Measurements from ENCODE around the gene LGALSL.
"Not testable (repeated sequence)": the region's sequence is repeated elsewhere in the genome, so short reads cannot be mapped to it uniquely, and the experiment has no call there.

LGALSL gene

DNA sequence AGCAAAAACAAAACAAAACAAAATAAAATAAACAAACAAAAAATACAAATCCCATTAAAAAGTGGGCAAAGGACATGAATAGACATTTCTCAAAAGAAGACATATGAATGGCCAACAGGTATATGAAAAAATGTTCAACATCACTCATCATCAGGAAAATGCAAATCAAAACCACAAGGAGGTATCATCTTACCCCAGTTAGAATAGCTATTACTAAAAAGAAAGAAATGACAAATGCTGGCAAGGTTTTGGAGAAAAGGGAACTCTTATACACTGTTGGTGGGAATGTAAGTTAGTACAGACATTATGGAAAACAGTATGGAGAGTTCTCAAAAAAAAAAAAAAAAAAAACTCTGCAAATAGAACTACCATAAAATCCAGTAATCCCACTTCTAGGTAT lies 8.0 kb upstream of the LGALSL start:
- not testable (repeated sequence) for DNase-seq

DNA sequence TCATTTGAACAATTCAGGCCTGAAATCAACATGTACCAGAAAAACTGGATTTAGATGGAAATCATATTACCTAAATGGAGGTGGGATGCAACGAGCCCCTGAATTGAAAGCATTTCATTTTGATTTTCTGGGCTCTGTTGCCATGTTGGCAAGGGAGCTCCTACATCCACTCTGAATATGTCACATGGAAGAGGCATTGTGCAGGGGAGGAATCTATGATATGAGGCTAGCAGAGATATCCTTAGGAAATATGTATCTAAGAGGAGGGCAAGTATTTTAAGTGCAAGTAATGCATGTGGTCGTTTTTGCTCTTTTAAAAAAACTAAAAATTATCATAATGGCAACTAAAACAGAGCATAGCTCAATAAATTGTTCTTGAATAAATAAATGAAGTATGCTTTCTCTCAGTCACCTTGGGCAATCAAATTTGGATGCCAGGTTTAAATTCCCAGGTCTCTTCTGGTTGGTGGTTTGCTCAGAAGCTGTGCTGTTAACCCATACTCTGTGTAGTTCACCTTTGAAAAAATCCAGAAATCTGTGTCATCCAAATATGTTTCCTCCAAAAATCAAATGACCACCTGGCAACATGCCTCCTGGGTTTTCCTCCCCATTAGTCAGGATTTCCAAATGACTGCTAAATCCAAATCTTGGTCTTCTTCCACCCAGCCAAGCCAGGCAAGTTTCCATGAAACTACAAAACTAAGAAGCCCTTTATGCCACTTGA lies 6.5 kb upstream of the LGALSL start:
- no peak for DNase-seq

DNA sequence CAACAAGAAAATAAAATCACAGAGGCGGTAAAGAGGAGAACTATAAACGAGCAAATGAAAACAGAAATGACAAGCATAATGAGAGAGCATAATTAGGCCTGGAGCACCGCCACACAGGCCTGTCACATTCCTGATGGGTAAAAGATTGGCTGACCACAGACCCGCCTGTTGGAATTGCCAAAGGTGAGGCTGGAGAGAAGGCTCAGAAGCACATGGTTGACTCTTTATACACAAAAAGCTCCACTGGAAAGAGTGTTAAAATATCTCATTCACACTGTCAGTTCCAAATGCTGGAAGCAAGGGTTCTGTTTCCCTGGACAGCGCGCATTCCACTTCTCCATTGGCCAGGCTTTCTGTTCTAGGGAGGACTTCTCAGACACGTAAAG lies 5.9 kb upstream of the LGALSL start:
- DNase-seq, result no peak

DNA sequence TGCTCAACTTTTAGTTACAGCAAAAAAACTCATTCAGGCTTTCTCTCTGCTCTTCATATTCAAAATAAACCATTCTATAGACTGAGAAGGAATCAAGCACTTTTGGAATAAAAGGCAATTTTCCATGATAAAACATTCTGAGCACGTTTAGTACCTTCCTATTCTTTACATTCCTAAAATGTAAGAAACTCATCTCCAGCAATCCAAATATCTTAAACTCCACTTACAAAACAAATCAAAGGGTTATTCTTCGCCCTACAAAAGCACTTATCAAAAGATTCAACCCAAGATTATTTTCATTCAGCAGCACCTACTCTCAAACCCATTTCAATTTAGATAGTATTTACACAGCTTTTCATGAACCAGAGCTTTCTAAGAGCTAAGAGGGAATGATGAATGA lies 2.9 kb upstream of the LGALSL start:
- no peak for DNase-seq

DNA sequence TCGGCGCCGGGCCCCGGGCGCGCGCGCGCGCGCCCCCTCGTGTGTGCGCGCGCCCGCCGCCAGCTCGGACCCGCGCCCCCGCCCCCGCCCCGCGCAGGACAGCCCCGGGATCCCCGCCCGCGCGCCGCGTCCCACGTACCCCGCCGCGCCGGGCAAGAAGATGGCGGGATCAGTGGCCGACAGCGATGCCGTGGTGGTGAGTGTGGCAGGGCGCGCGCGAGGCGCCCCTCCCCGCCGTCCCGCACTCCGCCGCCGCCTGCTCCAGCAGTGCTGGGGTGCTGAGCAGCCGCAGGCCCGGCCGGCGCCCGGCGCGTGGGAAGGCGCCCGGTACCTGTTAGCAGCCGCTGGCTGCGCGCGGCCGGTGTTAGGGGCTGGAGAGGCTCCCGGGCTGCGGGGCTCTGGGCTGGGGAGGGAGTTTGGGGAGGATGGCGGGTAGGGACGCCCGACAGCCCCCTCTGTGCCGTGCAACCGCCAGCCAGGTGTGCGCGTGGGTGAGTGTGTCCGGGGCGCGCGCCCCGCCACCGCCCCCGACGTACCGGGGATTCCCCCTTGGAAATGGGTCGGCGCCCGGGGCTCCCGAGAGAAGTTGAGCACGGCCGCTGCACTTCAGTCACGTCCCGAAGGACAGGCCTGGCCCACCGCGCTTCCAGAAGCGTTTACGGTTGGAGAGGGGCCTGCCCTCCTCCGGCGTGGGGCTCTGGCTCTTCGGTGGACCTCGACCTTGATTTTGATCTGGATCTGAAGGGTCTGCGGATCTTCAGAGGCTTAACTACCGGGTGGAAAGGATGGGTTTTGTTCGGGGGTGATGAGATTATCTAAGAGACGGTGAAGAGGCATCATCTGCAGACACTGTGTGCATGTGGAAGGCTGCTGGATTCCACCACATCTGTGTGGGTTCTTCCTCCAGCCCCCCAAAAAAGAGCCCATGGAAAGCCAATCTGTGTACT lies 697 bp downstream of the LGALSL start:
- peak in 1 of 2 donors; percentile 23 for DNase-seq

DNA sequence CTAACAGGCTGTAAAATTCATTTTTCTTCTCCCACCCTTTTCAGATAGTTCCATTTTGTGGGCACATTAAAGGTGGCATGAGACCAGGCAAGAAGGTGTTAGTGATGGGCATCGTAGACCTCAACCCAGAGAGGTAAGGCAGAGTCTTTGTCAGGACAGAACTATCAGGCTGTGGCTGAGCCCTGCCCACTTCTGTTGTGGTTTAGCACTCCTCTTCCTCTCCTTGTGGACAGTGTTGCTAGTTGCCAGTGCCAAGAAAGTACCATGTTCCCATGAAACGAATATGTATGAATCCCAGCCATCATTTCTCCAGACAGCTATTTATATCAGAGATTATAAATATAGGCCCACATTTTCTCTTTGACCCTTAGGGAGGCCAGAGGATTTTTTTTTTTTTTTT lies 1.6 kb downstream of the LGALSL start:
- peak in 1 of 2 donors; percentile 21 for DNase-seq

DNA sequence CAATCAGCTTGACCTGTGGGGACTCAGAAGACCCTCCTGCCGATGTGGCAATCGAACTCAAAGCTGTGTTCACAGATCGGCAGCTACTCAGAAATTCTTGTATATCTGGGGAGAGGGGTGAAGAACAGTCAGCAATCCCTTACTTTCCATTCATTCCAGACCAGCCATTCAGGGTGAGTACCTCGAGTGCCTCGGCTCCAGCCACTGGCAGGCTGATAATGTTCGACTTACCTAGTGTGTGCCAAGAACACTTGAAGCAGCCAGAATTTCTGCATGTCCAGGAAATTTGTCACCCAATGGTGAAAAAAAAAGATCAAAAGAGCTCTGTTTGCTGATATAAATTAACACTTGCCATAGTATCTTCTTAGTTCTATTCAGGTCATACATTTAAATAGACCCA lies 2.3 kb downstream of the LGALSL start:
- DNase-seq, result no peak

DNA sequence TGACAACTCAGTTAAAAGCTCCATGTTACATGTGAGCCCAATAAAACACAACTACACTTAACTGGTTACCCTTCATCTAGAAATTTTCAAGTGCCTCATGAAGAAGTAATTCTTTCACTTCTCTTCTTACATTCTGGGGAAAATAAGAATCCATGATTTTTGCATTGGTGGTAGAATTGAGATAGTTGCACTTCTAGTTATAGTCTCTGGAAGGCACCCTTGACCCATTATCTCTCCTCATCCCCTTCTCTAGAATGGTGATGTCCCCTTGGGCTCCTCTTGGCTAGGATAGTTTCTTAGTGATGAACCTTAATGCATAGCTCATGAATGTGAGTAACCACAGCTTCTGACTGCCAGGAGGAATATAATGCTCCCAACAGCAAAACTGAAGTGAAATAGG lies 3.6 kb downstream of the LGALSL start:
- DNase-seq, result no peak

DNA sequence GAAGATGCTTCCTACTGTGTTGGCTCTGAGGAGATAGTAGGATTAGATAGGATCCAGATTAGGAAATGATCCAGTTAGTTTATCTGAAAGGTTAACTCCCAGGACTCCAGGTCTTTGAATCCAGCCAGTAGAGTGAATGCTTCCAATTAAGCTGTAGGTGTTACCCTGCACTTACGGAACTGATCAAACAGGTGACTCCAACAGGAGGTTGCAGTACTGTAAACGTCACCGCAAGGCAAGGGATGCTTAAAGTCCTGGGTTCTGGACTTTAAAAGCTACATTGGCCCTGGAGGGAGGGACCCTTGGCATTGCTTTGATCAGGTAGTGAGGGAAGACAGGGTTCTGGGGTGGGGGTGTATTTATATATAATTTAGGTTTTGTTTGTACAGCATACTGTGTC lies 5.6 kb downstream of the LGALSL start:
- DNase-seq, result no peak

DNA sequence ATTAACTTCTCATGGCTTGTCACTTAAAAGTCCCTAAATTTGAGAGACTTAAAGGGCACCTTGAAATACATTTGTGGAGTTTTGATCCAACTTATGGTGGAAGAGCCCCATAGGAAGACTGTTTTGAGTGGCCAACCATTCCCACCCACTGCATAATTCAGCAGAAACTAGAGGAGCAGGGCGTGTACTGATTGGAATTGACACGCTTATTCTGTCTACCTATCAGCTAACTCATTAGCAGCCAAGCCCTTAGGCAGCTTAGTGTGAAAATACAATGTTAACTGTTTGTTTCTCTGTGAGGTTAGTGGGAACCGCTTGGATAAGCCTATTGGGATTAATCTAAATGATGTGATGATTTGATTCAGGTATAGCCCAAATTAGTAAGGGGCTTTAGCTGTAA lies 6.4 kb downstream of the LGALSL start:
- no peak for DNase-seq

DNA sequence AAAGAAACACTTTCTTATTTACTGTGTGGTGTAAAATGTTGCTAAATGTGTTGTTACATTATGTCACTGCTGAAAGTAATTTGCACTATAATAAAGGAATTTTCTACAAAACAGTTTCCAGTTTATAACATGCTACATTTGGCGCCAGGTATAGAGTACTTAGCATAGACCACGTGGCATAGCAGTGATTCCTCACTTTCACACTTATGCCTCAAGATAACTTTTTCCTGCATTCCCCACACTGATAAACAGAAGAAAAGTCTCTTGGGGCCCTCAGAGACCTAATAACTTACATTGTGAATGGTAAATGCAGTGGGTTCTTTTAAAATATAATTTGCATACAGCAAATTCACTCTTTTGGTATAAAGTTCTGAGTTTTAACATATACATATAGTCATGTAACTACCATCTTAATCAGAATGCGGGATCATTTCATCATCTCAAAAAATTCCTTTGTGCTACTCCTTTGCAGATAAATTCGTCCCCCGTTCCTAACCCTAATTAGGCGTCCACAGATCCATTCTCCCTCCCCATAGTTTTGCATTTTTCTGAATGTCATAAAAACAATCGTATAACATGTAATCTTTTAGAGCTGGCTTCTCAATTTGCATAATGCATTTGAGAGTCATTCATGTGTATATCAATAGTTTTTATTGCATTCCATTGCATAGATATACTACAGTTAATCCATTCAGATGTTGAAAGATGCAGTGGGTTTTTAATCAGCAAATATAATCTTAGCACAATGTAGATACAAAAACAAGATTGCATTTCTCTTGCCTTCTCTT lies 7.5 kb downstream of the LGALSL start:
- no peak for DNase-seq

DNA sequence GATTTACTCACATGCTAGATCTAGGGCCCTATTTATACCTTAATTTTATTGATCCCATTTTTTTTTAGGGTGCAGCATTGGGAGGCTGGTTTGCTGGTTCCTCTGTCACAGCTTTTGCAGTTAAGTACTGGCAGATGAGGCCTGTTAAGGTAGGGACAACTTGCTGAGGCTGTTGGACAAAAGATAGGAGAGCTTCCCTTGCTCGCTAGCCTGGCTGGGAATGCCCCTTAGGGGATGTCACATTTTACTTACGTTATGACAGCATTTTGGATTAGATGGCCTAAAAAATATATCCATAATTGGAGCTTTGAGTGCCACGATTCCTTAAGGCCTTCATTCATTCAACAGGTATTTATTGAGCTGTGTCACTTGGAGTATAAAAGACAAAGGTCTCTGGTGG lies 8.2 kb downstream of the LGALSL start:
- no peak for DNase-seq

DNA sequence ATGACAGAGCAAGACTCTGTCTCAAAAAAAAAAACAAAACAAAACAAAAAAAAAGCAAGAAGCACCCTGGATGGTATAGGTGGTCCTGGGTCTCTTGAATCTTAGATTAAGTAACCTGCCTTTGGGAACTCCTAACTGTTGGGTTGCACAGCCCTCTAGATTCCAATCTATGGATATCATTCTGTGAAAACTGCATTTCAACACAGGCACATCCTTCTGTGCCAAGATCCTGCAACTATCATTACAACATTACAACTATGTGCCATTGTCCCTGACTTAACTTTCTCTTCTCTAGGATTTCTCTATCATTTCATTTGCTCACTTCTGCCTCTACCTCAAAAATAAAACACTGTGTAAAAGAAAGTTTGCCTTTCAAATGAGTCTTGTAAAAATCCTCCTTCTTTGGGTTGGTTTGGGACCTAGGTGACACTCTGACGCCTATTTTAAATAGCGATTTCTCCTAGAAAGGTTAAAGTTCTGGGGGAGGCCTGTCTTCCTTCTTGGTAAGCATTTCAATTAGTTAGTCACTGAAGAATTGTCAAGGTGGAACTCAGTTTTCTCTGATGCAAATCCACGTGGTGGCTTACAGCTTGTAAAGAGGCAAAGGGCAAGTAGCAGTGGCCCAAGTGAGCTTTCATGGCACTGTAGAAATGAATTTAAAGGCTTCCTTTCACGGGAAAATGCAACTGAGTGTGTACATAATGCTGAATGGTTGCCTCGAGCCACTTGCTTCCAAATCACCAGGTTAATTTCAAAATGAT lies 9.2 kb downstream of the LGALSL start:
- DNase-seq, result no peak

DNA sequence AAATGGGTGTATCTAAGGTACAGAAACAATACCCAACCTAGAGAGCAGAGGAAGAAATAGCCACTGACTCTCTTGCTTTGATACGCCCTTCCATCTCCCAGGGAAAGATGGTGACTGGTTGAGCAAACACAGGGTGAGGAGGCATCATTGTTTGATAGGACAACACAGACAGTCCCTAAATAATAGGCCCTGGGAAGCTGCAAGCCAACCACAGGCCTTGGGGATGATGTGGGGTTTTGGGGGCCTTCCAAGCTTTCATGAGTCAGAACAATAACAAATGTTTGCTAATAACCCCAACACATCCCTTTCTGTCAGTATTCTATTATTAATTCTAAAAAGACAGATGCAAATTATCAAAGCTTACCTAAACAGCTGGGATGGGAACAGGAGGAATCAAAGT lies 9.8 kb downstream of the LGALSL start:
- DNase-seq, result no peak

DNA sequence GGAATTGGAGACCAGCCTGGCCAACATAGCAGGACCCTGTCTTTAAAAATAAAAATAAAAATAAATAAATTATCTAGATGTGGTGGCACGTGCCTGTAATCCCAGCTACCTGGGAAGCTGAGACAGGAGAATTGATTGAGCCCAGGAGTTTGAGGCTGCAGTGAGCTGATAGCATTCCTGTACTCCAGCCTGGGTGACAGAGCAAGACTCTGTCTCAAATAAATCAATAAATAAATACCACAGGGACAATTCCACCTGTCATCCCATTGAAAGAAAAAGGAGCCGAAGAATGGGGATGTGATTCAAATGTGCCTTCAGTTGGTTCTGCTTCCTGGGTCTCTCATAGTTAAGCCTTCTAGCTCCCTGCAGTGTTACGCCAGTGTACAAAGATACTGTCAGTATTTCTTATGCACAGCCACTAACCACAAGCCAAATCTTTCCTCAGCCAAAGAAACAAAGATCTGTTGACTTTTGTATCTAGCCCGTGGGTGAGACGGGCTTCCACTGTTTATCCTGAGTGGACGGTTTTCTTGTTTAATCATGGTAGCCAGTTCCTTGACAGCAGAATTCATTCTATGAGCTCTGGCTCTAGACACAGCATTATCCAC lies 12.6 kb downstream of the LGALSL start:
- DNase-seq, result peak; percentile 41 to 43

DNA sequence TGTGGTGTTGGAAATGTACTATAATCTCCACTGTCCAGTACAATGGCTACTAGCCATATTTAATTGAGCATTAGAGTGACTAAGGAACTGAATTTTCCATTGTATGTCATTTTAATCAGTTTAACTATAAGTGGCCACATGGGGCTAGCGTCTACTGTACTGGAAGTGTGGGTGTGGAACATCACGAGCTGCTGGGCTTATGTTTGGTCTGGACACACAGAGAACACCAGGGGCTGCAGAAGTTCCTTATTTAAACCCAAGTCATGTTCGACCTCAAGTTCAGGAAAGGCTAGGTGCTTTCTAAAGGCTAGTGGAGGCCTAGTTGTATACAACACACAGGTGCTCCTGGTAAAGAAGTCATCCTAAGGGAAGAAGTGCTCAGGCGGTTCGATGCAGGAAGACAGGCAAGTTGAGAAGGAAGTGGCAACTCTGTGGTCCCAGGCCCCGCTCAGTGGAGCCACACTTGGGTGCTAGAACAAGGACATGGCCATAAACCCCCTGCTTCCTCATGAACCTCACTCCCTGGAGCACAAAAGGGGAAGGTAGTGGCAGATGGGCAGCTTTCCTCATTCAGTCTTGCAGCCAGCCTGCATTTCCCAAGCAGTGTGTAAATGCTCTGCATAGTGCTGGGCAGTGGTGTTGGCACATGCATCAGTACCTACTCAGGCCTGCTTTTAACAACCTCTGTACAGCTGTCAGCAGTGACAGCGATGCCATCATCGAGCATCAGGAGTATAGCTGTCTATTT lies 13.3 kb downstream of the LGALSL start:
- DNase-seq, result peak; percentile 79 to 86

DNA sequence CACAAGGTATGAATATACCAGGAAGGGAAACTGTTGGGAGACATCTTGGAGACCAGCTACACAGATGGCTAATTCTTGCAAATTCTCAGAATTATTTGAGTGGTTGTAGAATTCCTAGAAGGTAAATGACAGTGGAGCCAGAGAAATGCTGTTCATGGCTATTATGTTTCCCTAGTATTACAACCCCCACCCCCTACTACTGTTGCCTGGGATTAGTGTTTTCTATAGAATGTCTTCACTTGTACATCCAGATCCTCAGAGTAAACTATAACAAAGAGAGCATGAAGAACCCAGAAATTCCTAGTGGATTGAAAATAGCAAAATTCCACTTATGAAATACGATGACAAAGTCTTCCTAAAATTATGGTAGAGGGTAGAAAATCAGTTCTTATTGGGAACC lies 15.3 kb downstream of the LGALSL start:
- DNase-seq, result no peak

DNA sequence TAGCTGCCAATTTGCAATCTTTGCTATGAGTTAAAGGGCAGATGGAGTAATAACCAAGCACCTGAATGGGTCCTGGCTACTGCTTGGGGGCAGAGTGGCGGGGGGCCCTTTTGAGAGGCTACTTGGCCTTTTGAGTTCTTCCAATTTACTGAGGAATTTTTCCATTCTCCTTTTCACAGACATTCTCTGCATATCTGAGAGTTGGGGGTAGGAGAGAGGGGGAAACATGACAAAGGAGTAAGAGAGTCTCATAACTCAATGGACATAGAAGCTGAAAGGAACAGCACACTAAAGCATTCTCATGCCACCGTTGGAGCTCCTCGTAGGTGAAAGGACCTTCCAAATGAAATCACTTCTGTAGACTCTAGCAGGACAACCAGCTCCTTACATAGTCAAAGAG lies 16.1 kb downstream of the LGALSL start:
- no peak for DNase-seq

DNA sequence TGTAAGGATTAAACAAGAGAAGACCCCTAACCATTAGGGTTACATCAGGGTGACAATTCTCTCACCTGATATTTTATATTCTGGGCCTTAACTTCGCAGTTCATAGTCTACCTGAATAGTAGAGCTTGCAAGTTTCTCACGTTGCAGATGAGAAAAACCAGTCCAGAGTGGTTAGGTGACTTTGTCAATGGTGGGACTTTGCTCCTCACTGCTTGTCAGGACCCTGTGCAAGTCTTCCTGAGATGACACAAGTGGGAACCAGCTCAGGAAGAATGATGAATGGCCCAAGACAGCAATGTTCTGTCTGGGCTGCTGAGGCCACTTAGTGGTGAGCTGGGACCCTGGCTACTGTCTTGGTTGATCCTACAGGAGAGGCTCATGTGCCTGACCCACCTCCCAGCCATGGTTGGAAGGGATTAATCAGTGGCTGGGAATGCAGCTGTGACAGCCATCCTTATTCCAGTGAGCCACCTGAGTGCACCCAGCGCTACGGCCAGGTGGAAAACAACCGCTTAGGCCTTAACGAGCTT lies 16.9 kb downstream of the LGALSL start:
- no peak for DNase-seq

DNA sequence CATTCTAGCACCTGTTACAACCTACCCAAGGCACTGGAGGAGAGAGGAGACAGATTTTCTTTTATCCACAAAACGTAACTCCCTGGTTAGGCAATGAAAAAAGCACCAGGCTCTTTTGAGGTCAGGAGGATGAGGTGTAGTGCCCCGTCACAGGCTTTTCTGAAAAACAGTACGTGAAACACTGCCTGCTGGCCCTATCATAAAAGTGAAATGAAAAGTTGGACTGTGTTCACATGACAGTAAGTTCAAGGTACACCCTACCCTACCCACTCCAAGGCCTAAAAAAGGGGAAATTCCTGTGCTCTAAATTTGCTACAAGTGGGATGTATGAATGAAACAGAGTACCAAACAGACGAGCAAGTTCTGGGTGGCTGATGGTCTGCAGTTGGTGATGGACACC lies 17.6 kb downstream of the LGALSL start:
- DNase-seq, result no peak

DNA sequence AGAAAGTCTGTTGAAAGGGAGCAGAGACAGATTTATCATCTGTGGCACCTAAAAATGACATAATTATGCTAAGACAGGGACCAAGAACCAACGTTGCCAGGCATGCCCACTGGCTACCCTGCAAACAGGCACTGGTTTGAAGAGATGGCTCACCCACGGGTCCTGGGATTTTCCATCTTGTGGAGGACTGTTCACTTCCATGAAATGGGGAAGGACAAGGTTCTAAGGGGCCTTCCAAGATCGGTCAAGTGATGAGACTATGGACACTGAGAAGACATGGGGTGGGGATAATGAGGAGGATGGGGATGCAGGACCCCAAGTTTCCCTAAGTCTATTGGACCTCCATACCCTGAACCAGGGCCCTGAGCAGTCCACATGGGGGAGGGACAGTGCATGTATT lies 18.9 kb downstream of the LGALSL start:
- peak; percentile 58 to 76 for DNase-seq
